Hypothalamus (tissue), 51 donors: Measurements from ENCODE around the gene ADGRD2.

Source experiments
- DNase-seq, 51 donors: peaks; one replicate each; lab custom pipeline; 2025; lab: John Stamatoyannopoulos, UW

Gene ADGRD2

GRCh38 chr9:124429530-124429867, 20.8 kb upstream of the ADGRD2 start:
- no peak for DNase-seq

- no peak for DNase-seq
Observed at GRCh38 chr9:124436320-124436719, 13.9 kb upstream of the ADGRD2 start.

GRCh38 chr9:124437086-124437485, 13.2 kb upstream of the ADGRD2 start:
- no peak for DNase-seq

- no peak for DNase-seq
Observed at GRCh38 chr9:124438091-124438490, 12.2 kb upstream of the ADGRD2 start.

- DNase-seq, result no peak
Observed at GRCh38 chr9:124439086-124439485, 11.2 kb upstream of the ADGRD2 start.

- DNase-seq, result no peak
Observed at GRCh38 chr9:124439686-124440243, 10.5 kb upstream of the ADGRD2 start.

GRCh38 chr9:124440786-124441185, 9.5 kb upstream of the ADGRD2 start:
- DNase-seq, result no peak

GRCh38 chr9:124441291-124441690, 9.0 kb upstream of the ADGRD2 start:
- DNase-seq, result no peak

GRCh38 chr9:124442379-124442778, 7.9 kb upstream of the ADGRD2 start:
- DNase-seq, result no peak

GRCh38 chr9:124442826-124443225, 7.4 kb upstream of the ADGRD2 start:
- no peak for DNase-seq

GRCh38 chr9:124443625-124444024, 6.6 kb upstream of the ADGRD2 start:
- no peak for DNase-seq

- DNase-seq, result no peak
Observed at GRCh38 chr9:124444166-124444565, 6.1 kb upstream of the ADGRD2 start.

- no peak for DNase-seq
Observed at GRCh38 chr9:124447297-124447661, 3.0 kb upstream of the ADGRD2 start.

GRCh38 chr9:124448019-124448418, 2.2 kb upstream of the ADGRD2 start:
- DNase-seq, result peak in 2 of 51 donors; percentile 4 to 29

GRCh38 chr9:124449381-124450151, 685 bp upstream of the ADGRD2 start:
- no peak for DNase-seq

- DNase-seq, result no peak
Observed at GRCh38 chr9:124450931-124451661, 845 bp downstream of the ADGRD2 start.

- no peak for DNase-seq
Observed at GRCh38 chr9:124452326-124452725, 2.1 kb downstream of the ADGRD2 start.

- no peak for DNase-seq
Observed at GRCh38 chr9:124452841-124453585, 2.8 kb downstream of the ADGRD2 start.

GRCh38 chr9:124453586-124454191, 3.4 kb downstream of the ADGRD2 start:
- no peak for DNase-seq

- no peak for DNase-seq
Observed at GRCh38 chr9:124454296-124454695, 4.0 kb downstream of the ADGRD2 start.
